ENCODE measurements around the gene CAMTA1. TPM values are rescaled to one million over a fixed set of nuclear protein-coding genes. Genes with fewer than 3 reads are reported as not detected.

Gene CAMTA1
- total RNA-seq, 1 experiment from 2014 or later: 82.2 TPM

- CTCF ChIA-PET: no interaction called here
- Histone ChIP-seq H3K4me1 (ENCODE audit: control insufficient read depth, insufficient read depth, low read length) (peaks cover 16% of the 10 kb centered on the region), H3K27ac (ENCODE audit: low read length) (peak overlapping the region; percentile 83), H3K27me3 (ENCODE audit: control insufficient read depth, insufficient read depth, low read length) (no peaks in the 10 kb centered on the region), H3K9me3 (ENCODE audit: control insufficient read depth, insufficient read depth, low read depth, low read length) (no peaks in the 10 kb centered on the region), H3K36me3 (ENCODE audit: control insufficient read depth, insufficient read depth, low read length) (peaks cover 21% of the 10 kb centered on the region), H3K4me3 (ENCODE audit: low read depth in 2 of 2, low read length in 2 of 2) (peak overlapping the region; percentile 12 to 34)
- intact Hi-C loops (cut with micrococcal nuclease; ENCODE audit: unreplicated experiment) (no loop called here), in situ Hi-C loops (cut with HindIII; ENCODE audit: low pct_unique_long_range_greater_than_20kb, low sequenced_read_pairs) (no loop called here)
- no TSS peak for BruUV-seq (replicated peaks)
- DNase-seq (ENCODE audit: low read depth, low spot score): no peak
- POLR2A ChIA-PET: no interaction called here
- no peak for TF ChIP-seq REST (IDR thresholded peaks at IDR 0.05; ENCODE audit: insufficient read depth in 1 of 2, low read depth in 2 of 2, low read length in 1 of 2)
- 0 out of 2 replicates have a peak, but pooled peaks have one; percentile 46 for TF ChIP-seq TCF7L2 (IDR thresholded peaks at IDR 0.05; ENCODE audit: low read depth, low read length)
- TF ChIP-seq SIN3A (IDR thresholded peaks at IDR 0.05; ENCODE audit: borderline replicate concordance, insufficient read depth, low read depth, low read length): no peak
- TF ChIP-seq POLR2AphosphoS5 (IDR thresholded peaks at IDR 0.05; ENCODE audit: low read depth, low read length): peak; percentile 19; the same call in 1 of the 2 replicates
- no peak for ATAC-seq
These were observed 996.8 kb downstream of the CAMTA1 start for GRCh38 chr1:7781923-7782495.

- Histone ChIP-seq H3K4me1 (ENCODE audit: control insufficient read depth, insufficient read depth, low read length) (peaks cover 16% of the 10 kb centered on the region), H3K9me3 (ENCODE audit: control insufficient read depth, insufficient read depth, low read depth, low read length) (no peaks in the 10 kb centered on the region), H3K4me3 (ENCODE audit: low read depth in 2 of 2, low read length in 2 of 2) (peak overlapping the region; percentile 56 to 64), H3K27me3 (ENCODE audit: control insufficient read depth, insufficient read depth, low read length) (no peaks in the 10 kb centered on the region), H3K27ac (ENCODE audit: low read length) (peak overlapping the region; percentile 83), H3K36me3 (ENCODE audit: control insufficient read depth, insufficient read depth, low read length) (peaks cover 18% of the 10 kb centered on the region)
- TF ChIP-seq CTCF (IDR thresholded peaks at IDR 0.05) (no peak), POLR2AphosphoS5 (IDR thresholded peaks at IDR 0.05; ENCODE audit: low read depth, low read length) (no peak; the same call in 1 of the 2 replicates), REST (IDR thresholded peaks at IDR 0.05; ENCODE audit: insufficient read depth in 1 of 2, low read depth in 2 of 2, low read length in 1 of 2) (no peak)
- ATAC-seq (peak; percentile 81), DNase-seq (ENCODE audit: low read depth, low spot score) (no peak)
- BruUV-seq (replicated peaks): no TSS peak
- intact Hi-C loops (cut with micrococcal nuclease; ENCODE audit: unreplicated experiment) (no loop called here), in situ Hi-C loops (cut with HindIII; ENCODE audit: low pct_unique_long_range_greater_than_20kb, low sequenced_read_pairs) (no loop called here)
- ChIA-PET CTCF (no interaction called here), POLR2A (no interaction called here)
These were observed 998.0 kb downstream of the CAMTA1 start for GRCh38 chr1:7783178-7783711.
